Esophagus squamous epithelium (tissue), 5 donors: ENCODE measurements around the gene ERRFI1. TPM values are rescaled to one million over a fixed set of nuclear protein-coding genes. Genes with fewer than 3 reads are reported as not detected.

Experiments used
- DNase-seq: peaks from one replicate; lab custom pipeline; 2025; lab: John Stamatoyannopoulos, UW
- H3K27ac ChIP-seq, 4 donors: fragments of 200-600 bp; sonication (generic); one replicate each; pipeline ENCODE4 v1.5.1; 2016 to 2019; ENCODE audit warnings: mild to moderate bottlenecking in 1 of 4
- H3K27me3 ChIP-seq, 4 donors: fragments of 200-600 bp; sonication (generic); 1 replicate in 3 of 4; 2 replicates in 1 of 4; pipeline versions ENCODE4 v1.5.1 to v1.6.0; 2017 to 2021; ENCODE audit warnings: antibody characterized with exemption in 1 of 4
- H3K36me3 ChIP-seq, 3 donors: fragments of 200-600 bp; sonication (generic); one replicate each; pipeline ENCODE4 v1.5.1; 2016 to 2019
- H3K4me1 ChIP-seq, 3 donors: fragments of 200-600 bp; sonication (generic); one replicate each; pipeline ENCODE4 v1.5.1; 2017 to 2019
- H3K4me3 ChIP-seq, 4 donors: fragments of 200-600 bp; sonication (generic); 1 replicate in 3 of 4; 2 replicates in 1 of 4; pipeline ENCODE4 v1.5.1; 2016 to 2019; ENCODE audit warnings: mild to moderate bottlenecking in 2 of 4, moderate library complexity in 1 of 4
- H3K9me3 ChIP-seq, 3 donors: fragments of 200-600 bp; sonication (generic); one replicate each; pipeline ENCODE4 v1.5.1; 2016 to 2019
- CTCF ChIP-seq, 6 experiments: fragments of 450-650 bp in 4 of 6; fragments of 200-600 bp in 2 of 6; sonication (generic) in 2 of 6; IDR thresholded peaks; one replicate each; pipeline ENCODE4 v1.5.1; 2016 to 2019; ENCODE audit warnings: antibody characterized with exemption in 6 of 6, mild to moderate bottlenecking in 4 of 6, moderate library complexity in 4 of 6
- POLR2A ChIP-seq, 4 donors: fragments of 450-650 bp; IDR thresholded peaks; one replicate each; pipeline ENCODE4 v1.6.1; 2017; ENCODE audit warnings: antibody characterized with exemption in 4 of 4, mild to moderate bottlenecking in 4 of 4, moderate library complexity in 3 of 4
- WGBS, 2 donors: methylation state at CpG; one replicate each; pipeline ENCODE4 v1.1.5; 2018; 5-methylcytosine and 5-hydroxymethylcytosine counted together
- intact Hi-C: fragments of 100-400 bp; cut with DNase I; formaldehyde crosslinking; loops from one replicate; pipeline ENCODE4 v1.15.0; 2022
- total RNA-seq, 4 donors: library from RNA; depleted of rRNA; stranded (reverse); fragments of >200 nt; gene quantifications; one replicate each; pipeline ENCODE4 v1.1.0, GENCODE V29; 2016
- donor health status: DM: yes; HTN: yes; CAD: no.

ERRFI1 gene
- total RNA-seq, 4 donors from 2014 or later: 23.3 to 95.9 (median 49.3) TPM

- Histone ChIP-seq H3K9me3 (no peaks in the 10 kb centered on the region), H3K27ac (peak overlapping the region; percentile 50 to 94 (median 64)), H3K27me3 (no peaks in the 10 kb centered on the region), H3K4me3 (peak overlapping the region in 1 of 4 donors; percentile 12), H3K4me1 (peaks cover 50 to 95% (median 58%) of the 10 kb centered on the region in 3 donors), H3K36me3 (peaks cover 5 to 12% (median 7%) of the 10 kb centered on the region in 3 donors)
- intact Hi-C loops: no loop called here
- 74% methylated on average over 3 of the region's 3 CpGs for WGBS, 2 donors
- TF ChIP-seq POLR2A (IDR thresholded peaks at IDR 0.05) (no peak), CTCF (IDR thresholded peaks at IDR 0.05) (no peak)
- DNase-seq: no peak
Observed at GRCh38 chr1:8018492-8019228, 7.4 kb downstream of the ERRFI1 start.

GRCh38 chr1:8017495-8018197, 8.5 kb downstream of the ERRFI1 start:
- DNase-seq: no peak
- 26 to 30% methylated on average over 5 of the region's 5 CpGs for WGBS, 2 donors
- Histone ChIP-seq H3K9me3 (no peaks in the 10 kb centered on the region), H3K4me3 (peak overlapping the region in 1 of 4 donors; percentile 25), H3K27me3 (no peaks in the 10 kb centered on the region), H3K27ac (peak overlapping the region; percentile 50 to 94 (median 64)), H3K4me1 (peaks cover 42 to 91% (median 58%) of the 10 kb centered on the region in 3 donors), H3K36me3 (peaks cover 5 to 22% (median 12%) of the 10 kb centered on the region in 3 donors)
- TF ChIP-seq CTCF (IDR thresholded peaks at IDR 0.05) (peak in 1 of 6 experiments; percentile 7), POLR2A (IDR thresholded peaks at IDR 0.05) (no peak)
- intact Hi-C loops: no loop called here

- H3K27ac ChIP-seq: peak overlapping the region in 3 of 4 donors; percentile 8 to 94 (median 73)
- intact Hi-C loops: no loop called here
- peaks cover 41 to 91% (median 56%) of the 10 kb centered on the region in 3 donors for H3K4me1 ChIP-seq
- H3K36me3 ChIP-seq: peaks cover 9 to 30% (median 12%) of the 10 kb centered on the region in 3 donors
- H3K27me3 ChIP-seq: no peaks in the 10 kb centered on the region
- TF ChIP-seq POLR2A (IDR thresholded peaks at IDR 0.05) (no peak), CTCF (IDR thresholded peaks at IDR 0.05) (no peak)
- H3K9me3 ChIP-seq: no peaks in the 10 kb centered on the region
- no peak for DNase-seq
- peak overlapping the region in 1 of 4 donors; percentile 25 for H3K4me3 ChIP-seq
Observed at GRCh38 chr1:8016895-8017241, 9.2 kb downstream of the ERRFI1 start.

GRCh38 chr1:8016210-8016894, 9.8 kb downstream of the ERRFI1 start:
- Histone ChIP-seq H3K27me3 (no peaks in the 10 kb centered on the region), H3K27ac (peak overlapping the region; percentile 8 to 94 (median 70)), H3K4me1 (peaks cover 37 to 88% (median 53%) of the 10 kb centered on the region in 3 donors), H3K4me3 (peak overlapping the region in 2 of 4 donors; percentile 1 to 25), H3K9me3 (no peaks in the 10 kb centered on the region), H3K36me3 (peaks cover 9 to 34% (median 12%) of the 10 kb centered on the region in 3 donors)
- 17 to 32% methylated on average over 4 of the region's 4 CpGs for WGBS, 2 donors
- DNase-seq: no peak
- TF ChIP-seq CTCF (IDR thresholded peaks at IDR 0.05): no peak
- TF ChIP-seq POLR2A (IDR thresholded peaks at IDR 0.05): no peak
- intact Hi-C loops: no loop called here
